HG02798 (cell line): ENCODE data around the gene RRAGD.

Experiments
- ATAC-seq: cut with Tn5 transposase; IDR thresholded peaks from one replicate; pipeline ENCODE4 v1.9.1; 2021; ENCODE audit warnings: mild to moderate bottlenecking; ENCODE audit not compliant: unreplicated experiment, poor library complexity

Gene RRAGD

GRCh38 chr6:89350281-89350966 lies 61.6 kb downstream of the RRAGD start:
- peak; percentile 25 for ATAC-seq

- ATAC-seq = no peak
Measured at GRCh38 chr6:89348372-89348771, 63.7 kb downstream of the RRAGD start.

GRCh38 chr6:89347825-89348224 lies 64.2 kb downstream of the RRAGD start:
- ATAC-seq = no peak

GRCh38 chr6:89346433-89346832 lies 65.6 kb downstream of the RRAGD start:
- ATAC-seq = no peak

- ATAC-seq = no peak
Measured at GRCh38 chr6:89339565-89339964, 72.5 kb downstream of the RRAGD start.

GRCh38 chr6:89335164-89335563 lies 76.9 kb downstream of the RRAGD start:
- no peak for ATAC-seq

GRCh38 chr6:89330910-89331309 lies 81.2 kb downstream of the RRAGD start:
- ATAC-seq = no peak

- no peak for ATAC-seq
Measured at GRCh38 chr6:89328976-89329375, 83.1 kb downstream of the RRAGD start.

GRCh38 chr6:89324304-89324703 lies 87.8 kb downstream of the RRAGD start:
- no peak for ATAC-seq

- no peak for ATAC-seq
Measured at GRCh38 chr6:89323511-89323971, 88.5 kb downstream of the RRAGD start.

GRCh38 chr6:89321131-89321970 lies 90.7 kb downstream of the RRAGD start:
- ATAC-seq = no peak

GRCh38 chr6:89320012-89320559 lies 92.0 kb downstream of the RRAGD start:
- ATAC-seq = no peak

- ATAC-seq = no peak
Measured at GRCh38 chr6:89317067-89317466, 95.0 kb downstream of the RRAGD start.

- ATAC-seq = no peak
Measured at GRCh38 chr6:89315249-89315885, 96.7 kb downstream of the RRAGD start, which contains the start of gene GABRR2. Gene GABRR2 (minus strand): TSS chr6:89315299. CDS start chr6:89315165, 134 bp downstream.

- no peak for ATAC-seq
Measured at GRCh38 chr6:89314692-89315091, 97.4 kb downstream of the RRAGD start.
